ENCODE results near the gene PERM1.
"Not testable (repeated sequence)": the region's sequence is repeated elsewhere in the genome, so short reads cannot be mapped to it uniquely, and the experiment has no call there.

Gene PERM1

DNA sequence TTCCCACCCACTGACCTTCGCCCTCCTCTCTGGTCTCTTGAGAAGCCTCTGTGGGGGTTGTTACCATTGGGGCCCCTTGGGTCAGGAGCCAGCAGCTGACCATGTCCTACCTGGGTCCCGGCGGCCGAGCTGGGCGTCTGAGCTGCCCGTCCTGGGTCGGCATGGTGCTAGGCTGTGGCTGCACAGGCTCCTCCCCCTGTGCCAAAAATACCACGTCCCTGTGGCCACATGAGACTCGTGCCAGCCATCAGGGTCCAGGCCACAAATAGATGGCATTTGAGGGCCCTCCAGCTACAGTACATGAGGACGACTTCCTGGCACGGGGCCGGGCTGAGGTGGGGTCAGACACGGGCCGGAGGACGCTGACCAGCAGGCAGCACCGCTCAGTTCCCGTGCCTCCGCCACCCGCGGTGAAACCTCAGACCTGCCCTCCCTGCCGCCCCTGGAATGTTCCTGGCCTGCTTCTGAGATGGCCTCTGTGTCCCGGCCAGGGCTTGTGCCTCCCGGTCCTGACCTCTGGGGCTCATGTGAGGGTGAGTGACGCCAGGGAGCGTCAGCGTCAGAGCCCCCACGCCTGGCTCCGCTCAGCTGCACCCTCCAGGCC lies at the start of gene PERM1:
PERM1 (minus strand) TSS at position 139 of the 604 bp plus-strand sequence. CDS start 1,064 bp downstream, outside the sequence.
- DNase-seq (ENCODE audit: insufficient read length, low spot score) (no peak), FAIRE-seq (no peak)
- TF ChIP-seq, protein P1, sequence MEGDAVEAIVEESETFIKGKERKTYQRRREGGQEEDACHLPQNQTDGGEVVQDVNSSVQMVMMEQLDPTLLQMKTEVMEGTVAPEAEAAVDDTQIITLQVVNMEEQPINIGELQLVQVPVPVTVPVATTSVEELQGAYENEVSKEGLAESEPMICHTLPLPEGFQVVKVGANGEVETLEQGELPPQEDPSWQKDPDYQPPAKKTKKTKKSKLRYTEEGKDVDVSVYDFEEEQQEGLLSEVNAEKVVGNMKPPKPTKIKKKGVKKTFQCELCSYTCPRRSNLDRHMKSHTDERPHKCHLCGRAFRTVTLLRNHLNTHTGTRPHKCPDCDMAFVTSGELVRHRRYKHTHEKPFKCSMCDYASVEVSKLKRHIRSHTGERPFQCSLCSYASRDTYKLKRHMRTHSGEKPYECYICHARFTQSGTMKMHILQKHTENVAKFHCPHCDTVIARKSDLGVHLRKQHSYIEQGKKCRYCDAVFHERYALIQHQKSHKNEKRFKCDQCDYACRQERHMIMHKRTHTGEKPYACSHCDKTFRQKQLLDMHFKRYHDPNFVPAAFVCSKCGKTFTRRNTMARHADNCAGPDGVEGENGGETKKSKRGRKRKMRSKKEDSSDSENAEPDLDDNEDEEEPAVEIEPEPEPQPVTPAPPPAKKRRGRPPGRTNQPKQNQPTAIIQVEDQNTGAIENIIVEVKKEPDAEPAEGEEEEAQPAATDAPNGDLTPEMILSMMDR (IDR thresholded peaks at IDR 0.05; ENCODE audit: insufficient read depth, missing control alignments), result no peak

GRCh38 chr1:1030867-1031658 lies 49.2 kb upstream of the PERM1 start:
- not testable (repeated sequence) for FAIRE-seq; DNase-seq (ENCODE audit: insufficient read length, low spot score)

DNA sequence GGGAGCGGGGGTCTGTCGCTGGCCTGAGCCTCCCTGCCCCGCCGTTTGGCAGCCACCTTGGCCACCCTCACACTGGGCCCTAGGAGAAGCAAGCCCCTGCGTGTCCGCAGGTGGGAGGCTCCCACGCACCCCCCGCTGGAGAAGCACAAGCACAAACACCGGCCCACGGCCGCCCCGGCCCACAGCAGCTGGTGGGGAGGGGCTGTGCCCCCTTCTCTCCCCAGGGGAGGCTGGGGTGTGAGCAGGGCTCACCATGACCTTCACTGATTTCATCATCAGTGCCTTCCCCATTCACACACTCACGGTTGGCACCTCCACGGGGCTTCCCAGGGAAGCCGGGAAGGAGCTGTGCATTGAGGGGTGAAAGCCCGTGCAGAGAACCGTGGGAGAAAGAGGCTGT lies 45.9 kb upstream of the PERM1 start:
- TF ChIP-seq, protein P1 (IDR thresholded peaks at IDR 0.05; ENCODE audit: insufficient read depth, missing control alignments), result no peak
- DNase-seq (ENCODE audit: insufficient read length, low spot score) (no peak), FAIRE-seq (no peak)

- FAIRE-seq (no peak), DNase-seq (ENCODE audit: insufficient read length, low spot score) (no peak)
- TF ChIP-seq, protein P1 (IDR thresholded peaks at IDR 0.05; ENCODE audit: insufficient read depth, missing control alignments), result no peak
Measured at GRCh38 chr1:1026599-1027413, 44.9 kb upstream of the PERM1 start.

GRCh38 chr1:1025730-1026129 lies 43.8 kb upstream of the PERM1 start:
- DNase-seq (ENCODE audit: insufficient read length, low spot score), result no peak
- TF ChIP-seq, protein P1 (IDR thresholded peaks at IDR 0.05; ENCODE audit: insufficient read depth, missing control alignments), result no peak
- no peak for FAIRE-seq

DNA sequence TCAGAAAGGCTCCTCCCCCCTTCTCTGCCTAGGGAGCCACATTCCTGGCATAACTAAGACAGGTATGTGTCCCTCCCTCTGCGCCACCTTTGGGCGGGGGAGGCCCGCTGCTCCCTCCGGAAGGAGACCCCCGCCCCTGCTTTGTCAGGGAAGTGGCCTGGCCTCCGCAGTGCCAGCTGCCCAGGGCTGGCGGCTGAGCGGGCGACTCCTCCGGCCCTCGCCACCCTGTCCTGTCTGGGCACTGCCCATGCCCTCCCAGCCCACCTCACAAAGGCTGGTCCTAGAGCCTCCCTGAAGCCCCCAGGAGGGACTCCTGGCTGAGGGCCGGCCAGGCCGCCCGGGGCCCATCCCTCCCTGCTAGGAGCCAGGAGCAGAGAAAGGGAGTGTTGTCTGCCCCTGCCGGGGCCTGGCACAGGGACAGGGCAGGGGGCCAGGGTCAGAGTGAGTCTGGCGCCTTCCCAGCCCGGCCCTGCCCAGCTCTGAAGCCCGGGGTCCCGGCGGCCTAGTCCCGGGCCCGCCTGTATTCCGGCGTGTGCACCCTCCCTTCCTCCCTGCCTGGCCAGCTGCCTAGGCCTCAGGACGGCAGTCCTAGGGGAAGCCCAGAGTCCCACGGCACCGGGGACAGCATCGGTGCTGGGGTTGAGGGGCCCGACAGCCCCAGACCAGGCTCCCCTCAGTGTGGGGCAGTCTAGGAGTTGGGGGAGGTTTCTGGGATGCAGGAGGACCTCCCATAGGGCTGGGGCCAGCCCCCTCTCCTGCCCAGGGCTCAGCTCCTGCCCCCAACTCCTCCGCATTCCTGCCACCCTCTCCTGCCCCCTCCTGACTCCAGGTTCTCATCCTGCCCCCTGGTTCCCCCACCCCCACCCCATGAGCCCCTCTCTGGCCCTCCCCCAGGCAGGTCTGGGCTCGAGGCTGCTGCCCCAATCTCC lies 43.1 kb upstream of the PERM1 start:
- TF ChIP-seq, protein P1 (IDR thresholded peaks at IDR 0.05; ENCODE audit: insufficient read depth, missing control alignments), result no peak
- DNase-seq (ENCODE audit: insufficient read length, low spot score) (no peak), FAIRE-seq (no peak)

Measured in D721Med (cell line).